Fibroblast of pulmonary artery (primary cell): ENCODE results near the gene PTK7.

Experiments used
- DNase-seq: peaks from one replicate; pipeline ENCODE4 v3.0.0-alpha.2; 2010; ENCODE audit warnings: low read depth
- H3K4me3 ChIP-seq: replicated peaks from 2 replicates; pipeline ENCODE4 v1.5.1; 2011; ENCODE audit warnings: low read depth, mild to moderate bottlenecking, control low read depth, low read length, moderate library complexity
- TF ChIP-seq, protein P1 (sequence below): IDR thresholded peaks from 2 replicates; pipeline ENCODE4 v1.5.1; 2011; ENCODE audit warnings: mild to moderate bottlenecking, control low read depth, low read length, inconsistent platforms; ENCODE audit errors: missing control alignments

The PTK7 gene

DNA sequence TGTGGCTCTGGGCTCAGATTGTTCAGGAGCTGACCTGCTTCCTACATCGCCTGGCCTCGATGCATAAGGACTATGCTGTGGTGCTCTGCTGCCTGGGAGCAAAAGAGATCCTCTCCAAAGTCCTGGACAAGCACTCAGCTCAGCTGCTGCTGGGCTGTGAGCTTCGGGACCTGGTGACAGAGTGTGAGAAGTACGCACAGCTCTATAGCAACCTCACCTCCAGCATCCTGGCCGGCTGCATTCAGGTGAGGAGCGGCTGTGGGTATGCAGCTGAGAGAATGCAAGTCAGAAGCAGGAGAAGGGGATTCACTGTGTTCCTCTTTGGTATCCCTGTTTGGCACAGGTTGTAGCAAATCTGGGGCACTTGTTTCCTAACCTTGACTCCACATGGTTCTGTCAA lies 123.8 kb downstream of the PTK7 start:
- H3K4me3 ChIP-seq, result no peak overlapping the region
- no peak for DNase-seq
- TF ChIP-seq, protein P1, sequence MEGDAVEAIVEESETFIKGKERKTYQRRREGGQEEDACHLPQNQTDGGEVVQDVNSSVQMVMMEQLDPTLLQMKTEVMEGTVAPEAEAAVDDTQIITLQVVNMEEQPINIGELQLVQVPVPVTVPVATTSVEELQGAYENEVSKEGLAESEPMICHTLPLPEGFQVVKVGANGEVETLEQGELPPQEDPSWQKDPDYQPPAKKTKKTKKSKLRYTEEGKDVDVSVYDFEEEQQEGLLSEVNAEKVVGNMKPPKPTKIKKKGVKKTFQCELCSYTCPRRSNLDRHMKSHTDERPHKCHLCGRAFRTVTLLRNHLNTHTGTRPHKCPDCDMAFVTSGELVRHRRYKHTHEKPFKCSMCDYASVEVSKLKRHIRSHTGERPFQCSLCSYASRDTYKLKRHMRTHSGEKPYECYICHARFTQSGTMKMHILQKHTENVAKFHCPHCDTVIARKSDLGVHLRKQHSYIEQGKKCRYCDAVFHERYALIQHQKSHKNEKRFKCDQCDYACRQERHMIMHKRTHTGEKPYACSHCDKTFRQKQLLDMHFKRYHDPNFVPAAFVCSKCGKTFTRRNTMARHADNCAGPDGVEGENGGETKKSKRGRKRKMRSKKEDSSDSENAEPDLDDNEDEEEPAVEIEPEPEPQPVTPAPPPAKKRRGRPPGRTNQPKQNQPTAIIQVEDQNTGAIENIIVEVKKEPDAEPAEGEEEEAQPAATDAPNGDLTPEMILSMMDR, result no peak

DNA sequence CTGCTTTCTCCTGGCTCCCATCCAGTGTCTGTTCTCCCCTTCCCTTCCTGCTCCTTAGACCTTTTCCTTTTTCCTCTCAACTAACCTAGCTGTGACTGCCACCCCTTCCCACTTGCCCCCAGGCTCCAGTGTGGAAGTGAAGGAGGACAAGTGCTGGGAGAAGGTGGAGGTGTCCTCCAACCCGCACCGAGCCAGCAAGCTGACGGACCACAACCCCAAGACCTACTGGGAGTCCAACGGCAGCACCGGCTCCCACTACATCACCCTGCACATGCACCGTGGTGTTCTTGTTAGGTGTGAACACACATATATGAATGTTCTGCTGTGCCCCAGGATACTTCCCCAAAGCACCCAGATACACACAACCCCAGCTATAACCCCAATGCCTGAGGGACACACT lies 124.4 kb downstream of the PTK7 start:
- TF ChIP-seq, protein P1, result no peak
- DNase-seq, result no peak
- no peak overlapping the region for H3K4me3 ChIP-seq

DNA sequence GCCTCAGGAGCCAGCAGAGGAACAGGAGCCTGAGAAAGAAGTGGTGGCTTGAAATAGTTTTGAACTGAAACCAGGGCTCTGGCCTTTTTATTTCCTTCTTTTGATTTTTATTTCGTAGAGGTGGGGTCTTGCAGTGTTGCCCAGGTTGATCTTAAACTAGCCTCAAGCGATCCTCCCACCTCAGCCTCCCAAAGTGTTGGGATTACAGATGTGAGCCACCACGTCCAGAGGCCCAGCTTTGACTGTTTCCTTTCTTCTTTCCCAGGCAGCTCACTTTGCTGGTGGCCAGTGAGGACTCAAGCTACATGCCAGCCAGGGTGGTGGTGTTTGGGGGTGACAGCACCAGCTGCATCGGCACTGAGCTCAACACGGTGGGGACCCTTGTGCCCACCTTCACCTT lies 126.3 kb downstream of the PTK7 start:
- DNase-seq, result no peak
- TF ChIP-seq, protein P1, result no peak
- no peak overlapping the region for H3K4me3 ChIP-seq

DNA sequence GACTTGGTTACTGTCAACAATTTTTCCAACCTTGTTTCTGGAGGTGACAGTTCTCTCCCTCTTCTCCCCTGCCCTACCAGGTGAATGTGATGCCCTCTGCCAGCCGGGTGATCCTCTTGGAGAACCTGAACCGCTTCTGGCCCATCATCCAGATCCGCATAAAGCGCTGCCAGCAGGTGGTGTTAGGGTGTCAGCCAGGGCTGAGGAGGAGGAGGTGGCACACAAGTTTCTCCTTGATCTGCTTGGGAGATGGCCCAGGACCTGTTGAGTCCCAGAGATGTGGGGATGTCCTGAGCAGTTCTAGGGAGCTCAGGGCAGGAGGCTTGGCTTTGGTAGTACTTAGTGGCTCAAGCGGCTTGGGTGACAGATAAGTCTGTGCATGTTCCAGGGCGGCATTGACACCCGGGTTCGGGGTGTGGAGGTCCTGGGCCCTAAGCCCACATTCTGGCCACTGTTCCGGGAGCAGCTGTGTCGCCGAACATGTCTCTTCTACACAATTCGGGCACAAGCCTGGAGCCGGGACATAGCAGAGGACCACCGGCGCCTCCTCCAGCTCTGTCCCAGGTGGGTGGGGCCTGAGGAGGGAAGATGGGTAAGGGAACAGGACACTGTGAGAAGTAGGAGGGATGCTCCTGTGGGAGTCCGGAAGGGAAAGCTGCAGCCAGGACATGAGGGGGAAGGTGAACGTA lies 127.1 kb downstream of the PTK7 start:
- H3K4me3 ChIP-seq, result no peak overlapping the region
- TF ChIP-seq, protein P1, result no peak
- DNase-seq, result no peak

DNA sequence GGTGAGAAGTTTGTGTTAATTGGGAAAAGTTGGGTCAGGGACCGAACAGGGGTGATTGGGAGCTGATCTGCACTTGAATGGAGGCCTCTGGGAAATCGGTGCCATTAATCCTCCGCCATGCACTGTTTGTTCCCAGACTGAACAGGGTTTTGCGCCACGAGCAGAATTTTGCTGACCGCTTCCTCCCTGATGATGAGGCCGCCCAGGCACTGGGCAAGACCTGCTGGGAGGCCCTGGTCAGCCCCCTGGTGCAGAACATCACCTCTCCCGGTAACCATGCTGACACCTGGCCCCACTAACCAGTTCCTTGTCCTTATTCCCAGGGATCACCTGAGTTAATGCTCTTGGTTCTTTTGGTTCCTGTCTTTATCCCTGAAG lies 127.6 kb downstream of the PTK7 start:
- H3K4me3 ChIP-seq, result no peak overlapping the region
- TF ChIP-seq, protein P1, result no peak
- DNase-seq, result no peak

DNA sequence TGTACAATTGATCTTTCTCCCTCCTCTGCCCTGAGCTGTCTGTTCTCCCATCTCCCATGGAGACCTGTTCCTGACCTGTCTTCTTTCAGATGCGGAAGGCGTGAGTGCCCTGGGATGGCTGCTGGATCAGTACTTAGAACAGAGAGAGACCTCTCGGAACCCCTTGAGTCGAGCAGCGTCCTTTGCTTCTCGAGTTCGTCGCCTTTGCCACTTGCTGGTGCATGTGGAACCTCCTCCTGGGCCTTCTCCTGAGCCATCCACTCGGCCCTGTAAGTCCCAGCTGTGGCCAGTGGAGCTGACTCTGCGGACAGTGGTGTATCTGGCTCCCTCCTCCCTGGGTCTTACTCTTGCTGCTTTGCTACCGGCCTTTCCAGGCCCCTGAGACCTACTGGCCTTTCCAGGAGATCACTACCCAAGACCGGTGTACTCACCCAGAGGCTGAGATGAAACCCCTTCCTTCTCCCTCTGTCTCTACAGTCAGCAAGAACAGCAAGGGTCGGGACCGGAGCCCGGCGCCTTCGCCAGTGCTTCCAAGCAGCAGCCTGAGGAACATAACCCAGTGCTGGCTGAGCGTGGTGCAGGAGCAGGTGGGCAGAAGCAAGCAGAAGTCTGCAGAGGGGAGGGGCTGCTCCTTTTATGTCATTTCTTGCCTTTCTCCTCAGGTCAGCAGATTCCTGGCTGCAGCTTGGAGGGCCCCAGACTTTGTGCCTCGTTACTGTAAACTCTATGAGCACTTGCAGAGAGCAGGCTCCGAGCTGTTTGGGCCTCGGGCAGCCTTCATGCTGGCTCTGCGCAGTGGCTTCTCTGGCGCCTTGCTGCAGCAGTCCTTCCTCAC lies 128.4 kb downstream of the PTK7 start:
- DNase-seq, result no peak
- TF ChIP-seq, protein P1, result no peak
- H3K4me3 ChIP-seq, result no peak overlapping the region
